HepG2 (cell line): ENCODE results near the gene CTNNAL1. TPM values are rescaled to one million over a fixed set of nuclear protein-coding genes. Genes with fewer than 3 reads are reported as not detected.

Experiments
- ATAC-seq: fragments of 200-7000 bp; cut with Tn5 transposase; 3 replicates; pipeline ENCODE4 v1.9.1; 2020; ENCODE audit warnings: mild to moderate bottlenecking, moderate library complexity
- BruUV-seq: library from RNA; stranded (reverse); fragments of 400-500 nt; replicated peaks from 2 replicates; lab custom pipeline; 2021; lab: Mats Ljungman, UMichigan
- CTCF ChIA-PET: fragments of 300-600 bp; formaldehyde crosslinking; extraction: SDS; loops from one replicate; lab custom pipeline; 2021; ENCODE audit warnings: low total read pairs, inconsistent platforms, low intra/inter-chr PET ratio; lab: Yijun Ruan, JAX
- POLR2A ChIA-PET: fragments of 350-600 bp; sonication (Branson Sonifier 250); formaldehyde crosslinking; loops from one replicate; lab custom pipeline; 2020; ENCODE audit warnings: antibody characterized with exemption, inconsistent platforms; lab: Yijun Ruan, JAX
- DNase-seq: peaks from one replicate; pipeline ENCODE4 v3.0.0-alpha.2; 2015; ENCODE audit warnings: low spot score
- FAIRE-seq: peaks from 3 replicates; lab custom pipeline; 2011; peaks lifted over from hg19 to GRCh38; lab: Jason Lieb, UNC
- H2AFZ ChIP-seq: one replicate; pipeline ENCODE4 v1.6.1; 2011; ENCODE audit warnings: low read length, inconsistent platforms
- H3K27ac ChIP-seq: fragments of 300-600 bp; 3 replicates; pipeline ENCODE4 v1.8.0; 2011; ENCODE audit warnings: mixed run types, mild to moderate bottlenecking, mixed read lengths, low read length, inconsistent platforms; ENCODE audit not compliant: insufficient read depth; ENCODE audit errors: extremely low read length
- H3K27me3 ChIP-seq, 2 experiments: fragments of 200-600 bp in 1 of 2; 2 replicates in 1 of 2; 3 replicates in 1 of 2; pipeline versions ENCODE4 v1.6.0 to v1.8.0; 2011; ENCODE audit warnings: low read length in 2 of 2, mild to moderate bottlenecking in 2 of 2, moderate library complexity in 2 of 2, inconsistent platforms in 1 of 2; ENCODE audit not compliant: insufficient read depth in 2 of 2, control insufficient read depth in 1 of 2
- H3K36me3 ChIP-seq, 2 experiments: fragments of 200-600 bp in 1 of 2; replicated peaks in 1 of 2; 2 replicates in 1 of 2; 3 replicates in 1 of 2; pipeline versions ENCODE4 v1.5.1 to v1.8.0; 2011; ENCODE audit warnings: low read length in 2 of 2, inconsistent platforms in 1 of 2; ENCODE audit not compliant: insufficient read depth in 2 of 2, control insufficient read depth in 1 of 2
- H3K4me1 ChIP-seq: 2 replicates; pipeline ENCODE4 v1.5.1; 2012; ENCODE audit warnings: low read length, inconsistent platforms; ENCODE audit not compliant: insufficient read depth
- H3K4me2 ChIP-seq: 2 replicates; pipeline ENCODE4 v1.6.0; 2011; ENCODE audit warnings: low read depth, low read length, inconsistent platforms
- H3K4me3 ChIP-seq, 3 experiments: fragments of 200-600 bp in 1 of 3; sonication (generic), shearing (Covaris generic) in 1 of 3; replicated peaks in 1 of 3; 2 replicates each; pipeline ENCODE4 v1.5.1; 2011 to 2016; ENCODE audit warnings: low read length in 3 of 3, inconsistent platforms in 2 of 3, low read depth in 2 of 3, mild to moderate bottlenecking in 2 of 3, control low read depth in 1 of 3, mixed read lengths in 1 of 3; ENCODE audit not compliant: insufficient read depth in 1 of 3
- H3K79me2 ChIP-seq: one replicate; pipeline ENCODE4 v1.6.1; 2011; ENCODE audit warnings: low read length, inconsistent platforms; ENCODE audit not compliant: insufficient read depth
- H3K9ac ChIP-seq: 2 replicates; pipeline ENCODE4 v1.6.0; 2011; ENCODE audit warnings: mild to moderate bottlenecking, low read depth, low read length, inconsistent platforms; ENCODE audit not compliant: insufficient read depth
- H3K9me3 ChIP-seq: 2 replicates; pipeline ENCODE4 v1.5.1; 2012; ENCODE audit warnings: mild to moderate bottlenecking, low read length
- H4K20me1 ChIP-seq: 2 replicates; pipeline ENCODE4 v1.6.0; 2011; ENCODE audit warnings: inconsistent platforms, mild to moderate bottlenecking, low read length, moderate library complexity; ENCODE audit not compliant: insufficient read depth
- ARID5B ChIP-seq: IDR thresholded peaks from 2 replicates; pipeline ENCODE4 v1.4.0; 2020; ENCODE audit warnings: mild to moderate bottlenecking, missing genetic modification reagents
- ATF4 ChIP-seq, 2 experiments: fragments of 450-650 bp in 1 of 2; sonication (generic) in 1 of 2; formaldehyde crosslinking; IDR thresholded peaks; 2 replicates each; pipeline versions ENCODE4 v1.5.0 to v1.8.0; 2020 to 2022; ENCODE audit warnings: mild to moderate bottlenecking in 1 of 2, missing genetic modification reagents in 1 of 2
- CREB1 ChIP-seq, 2 experiments: fragments of 450-650 bp in 1 of 2; IDR thresholded peaks; 2 replicates each; pipeline ENCODE4 v1.6.1; 2016 to 2017; ENCODE audit warnings: control low read depth in 1 of 2, mild to moderate bottlenecking in 1 of 2, missing compliant biosample characterization in 1 of 2, missing genetic modification characterization in 1 of 2
- GLMP ChIP-seq: sonication (generic); formaldehyde crosslinking; IDR thresholded peaks from 2 replicates; pipeline ENCODE4 v1.9.0; 2021; ENCODE audit warnings: missing genetic modification reagents, mild to moderate bottlenecking, borderline replicate concordance
- KLF15 ChIP-seq: sonication (generic); formaldehyde crosslinking; IDR thresholded peaks from 2 replicates; pipeline ENCODE4 v1.8.1; 2023; ENCODE audit warnings: borderline replicate concordance, mild to moderate bottlenecking, inconsistent platforms, missing genetic modification reagents, mixed read lengths
- KLF16 ChIP-seq, 2 experiments: sonication (generic) in 1 of 2; formaldehyde crosslinking in 1 of 2; IDR thresholded peaks; 2 replicates each; pipeline versions ENCODE4 v1.6.1 to v1.8.0; 2016 to 2023; ENCODE audit warnings: missing genetic modification reagents in 2 of 2, missing compliant biosample characterization in 1 of 2
- RFXAP ChIP-seq: sonication (generic); formaldehyde crosslinking; IDR thresholded peaks from 2 replicates; pipeline ENCODE4 v1.4.0; 2020; ENCODE audit warnings: missing genetic modification reagents, borderline replicate concordance
- SIX4 ChIP-seq: sonication (generic); formaldehyde crosslinking; IDR thresholded peaks from 2 replicates; pipeline ENCODE4 v1.4.0; 2020; ENCODE audit warnings: missing genetic modification reagents
- SKI ChIP-seq: fragments of 450-650 bp; IDR thresholded peaks from one replicate; pipeline ENCODE4 v1.6.1; 2018; ENCODE audit warnings: mild to moderate bottlenecking; ENCODE audit not compliant: partially characterized antibody
- SKIL ChIP-seq: sonication (generic); formaldehyde crosslinking; IDR thresholded peaks from 2 replicates; pipeline ENCODE4 v1.8.0; 2022; ENCODE audit warnings: missing genetic modification reagents, mild to moderate bottlenecking, moderate library complexity, borderline replicate concordance
- SRF ChIP-seq: IDR thresholded peaks from 2 replicates; pipeline ENCODE4 v1.6.1; 2011; ENCODE audit warnings: mild to moderate bottlenecking, low read depth, low read length, moderate library complexity
- TBL1XR1 ChIP-seq: fragments of 150-350 bp; IDR thresholded peaks from 2 replicates; pipeline ENCODE4 v1.6.1; 2014; ENCODE audit warnings: borderline replicate concordance, low read length; ENCODE audit not compliant: partially characterized antibody
- ZKSCAN8 ChIP-seq: IDR thresholded peaks from 2 replicates; pipeline ENCODE4 v1.6.1; 2016; ENCODE audit warnings: borderline replicate concordance, missing genetic modification reagents, missing compliant biosample characterization
- WGBS: methylation state at CpG from one replicate; pipeline ENCODE4 v1.1.6; 2017; ENCODE audit warnings: low lambda C conversion rate; 5-methylcytosine and 5-hydroxymethylcytosine counted together
- in situ Hi-C: cut with HindIII; loops from 2 replicates; pipeline ENCODE4 v1.10.0; 2017; ENCODE audit warnings: low pct_unique_long_range_greater_than_20kb; ENCODE audit not compliant: extremely low pct_ligation_motif_present
- intact Hi-C: fragments of 100-400 bp; cut with micrococcal nuclease; formaldehyde crosslinking; loops from one replicate; pipeline ENCODE4 v1.10.0; 2022; ENCODE audit not compliant: unreplicated experiment
- polyA plus RNA-seq, 8 experiments: library from polyadenylated mRNA; depleted of rRNA in 3 of 8; stranded (reverse) in 7 of 8; unstranded in 1 of 8; fragments of >200 nt; fragmentation: Illumina TruSeq in 4 of 8; extraction: Trizol in 4 of 8; gene quantifications; 2 replicates each; pipeline versions ENCODE4 v1.2.1 to v1.2.3, GENCODE V29; 2011 to 2016; ENCODE audit warnings: low read depth in 4 of 8, missing spikeins in 1 of 8, mixed read lengths in 1 of 8; ENCODE audit not compliant: insufficient read depth in 1 of 8
- total RNA-seq, 5 experiments: library from RNA; depleted of rRNA; stranded (reverse); fragments of >200 nt; fragmentation: Illumina TruSeq; extraction: Trizol; gene quantifications; 2 replicates each; pipeline ENCODE4 v1.2.3, GENCODE V29; 2016; ENCODE audit warnings: low read depth in 1 of 5

CTNNAL1 gene
- total and polyA plus RNA-seq, 2 of the 13 experiments (the other 11 are each of a cell fraction or from before 2014, with no cell fraction given), result 32.0 to 162 TPM

GRCh38 chr9:109036744-109037680 is 23.7 kb upstream of the CTNNAL1 start:
- H3K4me2 ChIP-seq, result no peak overlapping the region
- in situ Hi-C loops, result no loop called here
- peak; percentile 36 for FAIRE-seq
- H3K27ac ChIP-seq, result peak overlapping the region; percentile 63
- peaks cover 46% of the 10 kb centered on the region for H3K4me1 ChIP-seq
- no peaks in the 10 kb centered on the region for H4K20me1 ChIP-seq
- no TSS peak for BruUV-seq
- no peaks in the 10 kb centered on the region for H3K79me2 ChIP-seq
- no peaks in the 10 kb centered on the region for H3K27me3 ChIP-seq
- intact Hi-C loops, result loop anchor here (5.0 to 10.0 kb wide), 2 partner anchors 45 to 78 kb away; partner anchors contain the start of gene TMEM245
- H3K9me3 ChIP-seq, result no peaks in the 10 kb centered on the region
- WGBS, result 59% methylated on average over 6 of the region's 6 CpGs
- ATAC-seq, result peak; percentile 69
- H3K9ac ChIP-seq, result no peak overlapping the region
- ChIA-PET CTCF (no interaction called here), POLR2A (interaction anchor here (1.1 kb wide), 2 partner anchors 19 to 83 kb away, joined by 3 read pairs; partner anchors contain the start of gene TMEM245)
- peak; percentile 75 for DNase-seq
- H3K4me3 ChIP-seq, result no peak overlapping the region
- H2AFZ ChIP-seq, result no peak overlapping the region
- H3K36me3 ChIP-seq, result peaks cover 5 to 35% of the 10 kb centered on the region in 2 experiments
- TF ChIP-seq SIX4 (CRISPR knock-in tag), result no peak; the same call in 1 of the 2 replicates
- TF ChIP-seq ZKSCAN8 (CRISPR knock-in tag), result 0 out of 2 replicates have a peak, but pooled peaks have one; percentile 50
- no peak for TF ChIP-seq SRF
- TF ChIP-seq SKIL (CRISPR knock-in tag), result peak; percentile 67; the same call in 1 of the 2 replicates
- peak; percentile 26 for TF ChIP-seq TBL1XR1
- TF ChIP-seq KLF16 (CRISPR knock-in tag; IDR thresholded peaks at IDR 0.05), result 0 out of 4 replicates have a peak, but pooled peaks of 1 of the 2 experiments have one; percentile 30
- TF ChIP-seq CREB1 (IDR thresholded peaks at IDR 0.05), result no peak
- peak; percentile 39; the same call in 1 of the 2 replicates for TF ChIP-seq CREB1 (CRISPR knock-in tag; IDR thresholded peaks at IDR 0.05)
- TF ChIP-seq RFXAP, result no peak
- peak in 1 of 2 experiments; percentile 21; a peak in 1 of 4 replicates for TF ChIP-seq ATF4 (CRISPR knock-in tag; IDR thresholded peaks at IDR 0.05)
- peak; percentile 77 for TF ChIP-seq ARID5B (CRISPR knock-in tag)
- no peak for TF ChIP-seq KLF15 (CRISPR knock-in tag)
- peak; percentile 80 for TF ChIP-seq SKI
- no peak for TF ChIP-seq GLMP (CRISPR knock-in tag)
